ENCODE measurements around the gene DNMBP. TPM values are rescaled to one million over a fixed set of nuclear protein-coding genes. Genes with fewer than 3 reads are reported as not detected.
"Not testable (repeated sequence)": the region's sequence is repeated elsewhere in the genome, so short reads cannot be mapped to it uniquely, and the experiment has no call there.

DNMBP gene
- total RNA-seq, 1 donor from 2014 or later = 26.7 TPM

- Mint-ChIP-seq H3K4me1 (peaks cover 22% of the 10 kb centered on the region), H3K27me3 (ENCODE audit: insufficient read depth, low read depth) (no peaks in the 10 kb centered on the region), H3K27ac (no peak overlapping the region), H3K4me3 (no peak overlapping the region), H3K36me3 (peaks cover 35% of the 10 kb centered on the region), H3K9me3 (no peaks in the 10 kb centered on the region)
- DNase-seq (ENCODE audit: low spot score) = no peak
- Histone ChIP-seq H3K9me3 (ENCODE audit: low read depth) (no peaks in the 10 kb centered on the region), H3K4me2 (no peak overlapping the region), H3F3A (ENCODE audit: low read depth) (no peaks in the 10 kb centered on the region), H3K9ac (no peak overlapping the region), H3K36me3 (peaks cover 16% of the 10 kb centered on the region), H3K27me3 (no peaks in the 10 kb centered on the region), H3K79me2 (ENCODE audit: low read depth) (peaks cover 44% of the 10 kb centered on the region), H3K4me3 (no peak overlapping the region), H3K27ac (no peak overlapping the region), H2AFZ (replicated peaks) (no peak overlapping the region), H4K20me1 (ENCODE audit: low read depth) (peaks cover 8% of the 10 kb centered on the region), H3K4me1 (peaks cover 18% of the 10 kb centered on the region)
- TF ChIP-seq CTCF (IDR thresholded peaks at IDR 0.05) = no peak
- no peak for TF ChIP-seq EZH2 (IDR thresholded peaks at IDR 0.05)
- TF ChIP-seq EZH2phosphoT487 (IDR thresholded peaks at IDR 0.05) = no peak
These were observed 103.3 kb downstream of the DNMBP start for GRCh38 chr10:99906470-99906869.

GRCh38 chr10:99905971-99906370 lies 103.8 kb downstream of the DNMBP start:
- Histone ChIP-seq H4K20me1 (ENCODE audit: low read depth) (peaks cover 3% of the 10 kb centered on the region), H3K27ac (no peak overlapping the region), H3K4me2 (no peak overlapping the region), H3F3A (ENCODE audit: low read depth) (no peaks in the 10 kb centered on the region), H3K79me2 (ENCODE audit: low read depth) (peaks cover 39% of the 10 kb centered on the region), H3K9ac (no peak overlapping the region), H2AFZ (replicated peaks) (no peak overlapping the region), H3K4me3 (no peak overlapping the region), H3K4me1 (peaks cover 13% of the 10 kb centered on the region), H3K9me3 (ENCODE audit: low read depth) (no peaks in the 10 kb centered on the region), H3K36me3 (peaks cover 16% of the 10 kb centered on the region), H3K27me3 (no peaks in the 10 kb centered on the region)
- no peak for TF ChIP-seq CTCF (IDR thresholded peaks at IDR 0.05)
- no peak for TF ChIP-seq EZH2phosphoT487 (IDR thresholded peaks at IDR 0.05)
- H3K27ac Mint-ChIP-seq = no peak overlapping the region
- H3K4me1 Mint-ChIP-seq = peaks cover 20% of the 10 kb centered on the region
- no peaks in the 10 kb centered on the region for H3K27me3 Mint-ChIP-seq (ENCODE audit: insufficient read depth, low read depth)
- H3K9me3 Mint-ChIP-seq = no peaks in the 10 kb centered on the region
- no peak for DNase-seq (ENCODE audit: low spot score)
- H3K4me3 Mint-ChIP-seq = no peak overlapping the region
- H3K36me3 Mint-ChIP-seq = peaks cover 37% of the 10 kb centered on the region

- H3K36me3 Mint-ChIP-seq = peaks cover 54% of the 10 kb centered on the region
- Histone ChIP-seq H3K36me3 (peaks cover 30% of the 10 kb centered on the region), H4K20me1 (ENCODE audit: low read depth) (no peaks in the 10 kb centered on the region), H3K27ac (no peak overlapping the region), H3K4me1 (no peaks in the 10 kb centered on the region), H2AFZ (replicated peaks) (no peak overlapping the region), H3F3A (ENCODE audit: low read depth) (peaks cover 4% of the 10 kb centered on the region), H3K9ac (no peak overlapping the region), H3K27me3 (no peaks in the 10 kb centered on the region), H3K79me2 (ENCODE audit: low read depth) (no peaks in the 10 kb centered on the region), H3K4me2 (no peak overlapping the region), H3K9me3 (ENCODE audit: low read depth) (no peaks in the 10 kb centered on the region), H3K4me3 (no peak overlapping the region)
- H3K27me3 Mint-ChIP-seq (ENCODE audit: insufficient read depth, low read depth) = no peaks in the 10 kb centered on the region
- no peaks in the 10 kb centered on the region for H3K9me3 Mint-ChIP-seq
- no peak for TF ChIP-seq EZH2 (IDR thresholded peaks at IDR 0.05)
- TF ChIP-seq CTCF (IDR thresholded peaks at IDR 0.05) = no peak
- TF ChIP-seq EZH2phosphoT487 (IDR thresholded peaks at IDR 0.05) = no peak
- no peaks in the 10 kb centered on the region for H3K4me1 Mint-ChIP-seq
- no peak overlapping the region for H3K27ac Mint-ChIP-seq
- no peak overlapping the region for H3K4me3 Mint-ChIP-seq
- DNase-seq (ENCODE audit: low spot score) = no peak
These were observed 113.9 kb downstream of the DNMBP start for GRCh38 chr10:99895867-99896266.

- not testable (repeated sequence) for H3K27me3 ChIP-seq; H3K9me3 ChIP-seq (ENCODE audit: low read depth); H3K9me3 Mint-ChIP-seq; H3K9ac ChIP-seq; DNase-seq (ENCODE audit: low spot score); H3K4me3 ChIP-seq; H3K79me2 ChIP-seq (ENCODE audit: low read depth); H3K4me1 Mint-ChIP-seq; H3K27me3 Mint-ChIP-seq (ENCODE audit: insufficient read depth, low read depth); H3K27ac Mint-ChIP-seq; H4K20me1 ChIP-seq (ENCODE audit: low read depth); H2AFZ ChIP-seq (replicated peaks); H3K4me3 Mint-ChIP-seq; H3K27ac ChIP-seq; H3F3A ChIP-seq (ENCODE audit: low read depth); H3K4me1 ChIP-seq; H3K4me2 ChIP-seq
- peaks cover 58% of the 10 kb centered on the region for H3K36me3 Mint-ChIP-seq
- peaks cover 38% of the 10 kb centered on the region for H3K36me3 ChIP-seq
These were observed 114.7 kb downstream of the DNMBP start for GRCh38 chr10:99895066-99895465.

Measured in neural progenitor cell (in vitro differentiated cells).